Kidney tubule cell (primary cell): Measurements from ENCODE around the gene TRIM71.

ENCODE experiments used
- DNase-seq: peaks from one replicate; pipeline ENCODE4 v3.0.0-alpha.2; 2018; ENCODE audit warnings: low spot score

TRIM71 gene

GRCh38 chr3:32866533-32866932 is 48.7 kb downstream of the TRIM71 start:
- no peak for DNase-seq

GRCh38 chr3:32867954-32868353 is 50.2 kb downstream of the TRIM71 start:
- DNase-seq = no peak

GRCh38 chr3:32868719-32869512 is 51.1 kb downstream of the TRIM71 start:
- no peak for DNase-seq

- peak; percentile 6 for DNase-seq
These were observed 51.8 kb downstream of the TRIM71 start for GRCh38 chr3:32869513-32870047.

GRCh38 chr3:32870373-32871095 is 52.7 kb downstream of the TRIM71 start:
- DNase-seq = peak; percentile 41

- no peak for DNase-seq
These were observed 53.5 kb downstream of the TRIM71 start for GRCh38 chr3:32871273-32871672.

GRCh38 chr3:32872487-32873382 is 54.9 kb downstream of the TRIM71 start:
- DNase-seq = no peak

- no peak for DNase-seq
These were observed 55.8 kb downstream of the TRIM71 start for GRCh38 chr3:32873531-32874130.

GRCh38 chr3:32876920-32877319 is 59.1 kb downstream of the TRIM71 start:
- peak; percentile 25 for DNase-seq

- no peak for DNase-seq
These were observed 59.8 kb downstream of the TRIM71 start for GRCh38 chr3:32877598-32877997.

- DNase-seq = no peak
These were observed 62.4 kb downstream of the TRIM71 start for GRCh38 chr3:32880225-32880624.

GRCh38 chr3:32881624-32882023 is 63.8 kb downstream of the TRIM71 start:
- no peak for DNase-seq

- no peak for DNase-seq
These were observed 64.4 kb downstream of the TRIM71 start for GRCh38 chr3:32882189-32882588.

GRCh38 chr3:32882603-32883025 is 64.8 kb downstream of the TRIM71 start:
- no peak for DNase-seq

GRCh38 chr3:32883817-32884216 is 66.0 kb downstream of the TRIM71 start:
- DNase-seq = no peak

- no peak for DNase-seq
These were observed 66.8 kb downstream of the TRIM71 start for GRCh38 chr3:32884591-32884990.

- no peak for DNase-seq
These were observed 67.6 kb downstream of the TRIM71 start for GRCh38 chr3:32885283-32885901.

GRCh38 chr3:32886296-32886695 is 68.5 kb downstream of the TRIM71 start:
- DNase-seq = no peak

- no peak for DNase-seq
These were observed 69.1 kb downstream of the TRIM71 start for GRCh38 chr3:32886911-32887310.

GRCh38 chr3:32888739-32889138 is 70.9 kb downstream of the TRIM71 start:
- no peak for DNase-seq
